Hippocampal formation (tissue), 2 donors: Measurements from ENCODE around the gene PRMT6.
"Not testable (repeated sequence)": the region's sequence is repeated elsewhere in the genome, so short reads cannot be mapped to it uniquely, and the experiment has no call there.

Experiments
- DNase-seq, 2 donors: peaks; one replicate each; lab custom pipeline; 2025; lab: John Stamatoyannopoulos, UW

Gene PRMT6

DNA sequence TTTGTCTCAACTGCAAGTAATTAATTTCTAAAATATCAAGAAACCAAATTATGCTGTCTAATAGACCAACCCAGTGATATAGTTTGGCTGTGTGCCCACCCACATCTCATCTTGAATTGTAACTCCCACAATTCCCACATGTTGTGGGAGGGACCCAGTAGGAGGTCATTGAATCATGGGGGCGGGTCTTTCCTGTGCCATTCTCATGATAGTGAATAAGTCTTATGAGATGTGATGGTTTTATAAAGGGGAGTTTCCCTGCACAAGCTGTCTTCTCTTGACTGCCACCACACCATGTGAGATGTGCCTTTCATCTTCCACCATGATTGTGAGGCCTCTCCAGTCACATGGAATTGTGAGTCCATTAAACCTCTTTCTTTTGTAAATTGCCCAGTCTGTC lies 36.9 kb downstream of the PRMT6 start:
- DNase-seq, result not testable (repeated sequence)

- DNase-seq, result no peak
Measured at GRCh38 chr1:107095647-107096046, 39.2 kb downstream of the PRMT6 start.

- no peak for DNase-seq
Measured at GRCh38 chr1:107096690-107097089, 40.2 kb downstream of the PRMT6 start.

DNA sequence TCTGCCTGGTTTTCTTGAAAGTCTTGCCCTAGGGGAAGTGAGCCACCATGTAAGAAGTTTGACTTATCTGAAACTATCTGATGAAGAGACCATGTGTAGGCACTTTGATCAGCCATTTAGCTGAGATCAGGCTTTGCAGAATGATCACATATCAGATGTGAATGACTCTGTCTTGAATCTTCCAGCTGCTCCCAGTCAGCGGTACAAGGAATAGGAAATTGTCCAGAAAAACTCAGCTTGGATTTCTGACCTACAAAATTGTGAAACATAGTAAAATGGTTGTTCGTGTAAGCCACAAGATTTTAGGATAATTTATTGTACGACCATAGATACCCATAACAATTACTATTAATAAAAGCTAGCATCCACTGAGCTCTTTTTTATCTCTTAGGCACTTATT lies 42.5 kb downstream of the PRMT6 start:
- DNase-seq, result no peak

DNA sequence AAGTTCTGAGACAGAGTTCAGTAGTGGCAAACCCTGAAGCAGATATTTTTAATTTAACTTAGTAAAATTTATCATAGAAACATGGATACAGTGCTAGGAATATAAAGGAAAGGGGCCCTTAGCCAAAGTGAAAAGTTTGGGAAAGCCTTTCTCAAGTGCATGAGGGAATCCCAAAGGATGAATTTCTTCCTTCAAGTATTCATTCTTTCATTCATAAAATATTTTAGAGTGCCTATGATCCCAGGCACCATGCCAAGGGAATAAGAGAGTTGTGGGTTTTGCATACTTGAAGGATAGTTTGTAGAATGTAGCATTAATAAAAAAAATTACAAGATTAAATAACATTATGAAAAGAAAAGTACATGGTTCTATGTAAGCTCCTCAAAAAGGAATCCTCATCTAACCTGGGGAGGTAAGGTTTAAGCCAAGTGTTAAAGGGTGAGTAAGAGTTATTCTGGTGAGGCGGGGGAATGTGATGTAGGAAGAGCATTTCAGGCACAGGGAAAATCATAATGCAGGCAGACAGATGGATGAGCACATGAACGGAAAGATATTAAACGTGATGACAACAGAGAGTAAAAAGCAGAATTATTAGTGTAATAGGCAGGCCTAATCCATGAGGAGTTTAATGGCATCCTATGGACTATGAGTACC lies 44.0 kb downstream of the PRMT6 start:
- DNase-seq, result no peak

GRCh38 chr1:107105914-107106313 lies 49.4 kb downstream of the PRMT6 start:
- DNase-seq, result no peak
